Measurements from ENCODE around the gene RARS2.

DNA sequence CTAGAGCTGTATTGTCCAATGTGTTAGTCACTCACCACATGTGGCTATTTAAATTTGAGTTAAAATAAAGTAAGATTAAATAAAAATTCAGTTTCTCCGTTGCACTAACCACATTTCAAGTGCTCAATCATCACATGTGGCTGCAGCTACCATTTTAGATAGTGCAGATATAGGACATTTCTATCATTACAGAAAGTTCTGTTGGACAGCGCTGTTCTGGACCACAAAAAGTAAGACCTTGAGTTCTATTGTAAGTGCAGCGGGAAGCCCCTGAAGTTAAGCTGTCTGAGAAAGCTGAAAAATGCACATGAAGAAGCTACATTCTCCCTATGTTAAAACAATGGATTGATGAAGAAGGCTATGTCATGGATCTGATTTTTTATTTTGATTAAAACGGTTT lies 1.2 kb upstream of the RARS2 start:
- TF ChIP-seq, protein P1, sequence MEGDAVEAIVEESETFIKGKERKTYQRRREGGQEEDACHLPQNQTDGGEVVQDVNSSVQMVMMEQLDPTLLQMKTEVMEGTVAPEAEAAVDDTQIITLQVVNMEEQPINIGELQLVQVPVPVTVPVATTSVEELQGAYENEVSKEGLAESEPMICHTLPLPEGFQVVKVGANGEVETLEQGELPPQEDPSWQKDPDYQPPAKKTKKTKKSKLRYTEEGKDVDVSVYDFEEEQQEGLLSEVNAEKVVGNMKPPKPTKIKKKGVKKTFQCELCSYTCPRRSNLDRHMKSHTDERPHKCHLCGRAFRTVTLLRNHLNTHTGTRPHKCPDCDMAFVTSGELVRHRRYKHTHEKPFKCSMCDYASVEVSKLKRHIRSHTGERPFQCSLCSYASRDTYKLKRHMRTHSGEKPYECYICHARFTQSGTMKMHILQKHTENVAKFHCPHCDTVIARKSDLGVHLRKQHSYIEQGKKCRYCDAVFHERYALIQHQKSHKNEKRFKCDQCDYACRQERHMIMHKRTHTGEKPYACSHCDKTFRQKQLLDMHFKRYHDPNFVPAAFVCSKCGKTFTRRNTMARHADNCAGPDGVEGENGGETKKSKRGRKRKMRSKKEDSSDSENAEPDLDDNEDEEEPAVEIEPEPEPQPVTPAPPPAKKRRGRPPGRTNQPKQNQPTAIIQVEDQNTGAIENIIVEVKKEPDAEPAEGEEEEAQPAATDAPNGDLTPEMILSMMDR (IDR thresholded peaks at IDR 0.05; ENCODE audit: poor library complexity) = no peak
- TF ChIP-seq EZH2 (IDR thresholded peaks at IDR 0.05; ENCODE audit: borderline replicate concordance) = no peak
- no peak for TF ChIP-seq EZH2phosphoT487 (IDR thresholded peaks at IDR 0.05; ENCODE audit: low read depth, severe bottlenecking, unreplicated experiment)
